IPS-18a (cell line): ENCODE measurements around the gene LRP1B.

Experiments
- H3K27ac ChIP-seq: one replicate; pipeline ENCODE4 v1.5.1; 2013; ENCODE audit warnings: low read length
- H3K27me3 ChIP-seq: one replicate; pipeline ENCODE4 v1.6.1; 2013; ENCODE audit warnings: mild to moderate bottlenecking, low read length; ENCODE audit not compliant: control insufficient read depth, insufficient read depth
- H3K36me3 ChIP-seq: one replicate; pipeline ENCODE4 v1.6.1; 2013; ENCODE audit warnings: low read depth, low read length; ENCODE audit not compliant: control insufficient read depth
- H3K4me1 ChIP-seq: one replicate; pipeline ENCODE4 v1.6.1; 2013; ENCODE audit warnings: low read depth, low read length; ENCODE audit not compliant: control insufficient read depth
- H3K4me3 ChIP-seq: one replicate; pipeline ENCODE4 v1.5.1; 2013; ENCODE audit warnings: low read length
- H3K9ac ChIP-seq: one replicate; pipeline ENCODE4 v1.6.1; 2013; ENCODE audit warnings: mild to moderate bottlenecking, low read length, moderate library complexity
- H3K9me3 ChIP-seq: one replicate; pipeline ENCODE4 v1.6.1; 2013; ENCODE audit warnings: low read depth, low read length; ENCODE audit not compliant: control insufficient read depth

Gene LRP1B

DNA sequence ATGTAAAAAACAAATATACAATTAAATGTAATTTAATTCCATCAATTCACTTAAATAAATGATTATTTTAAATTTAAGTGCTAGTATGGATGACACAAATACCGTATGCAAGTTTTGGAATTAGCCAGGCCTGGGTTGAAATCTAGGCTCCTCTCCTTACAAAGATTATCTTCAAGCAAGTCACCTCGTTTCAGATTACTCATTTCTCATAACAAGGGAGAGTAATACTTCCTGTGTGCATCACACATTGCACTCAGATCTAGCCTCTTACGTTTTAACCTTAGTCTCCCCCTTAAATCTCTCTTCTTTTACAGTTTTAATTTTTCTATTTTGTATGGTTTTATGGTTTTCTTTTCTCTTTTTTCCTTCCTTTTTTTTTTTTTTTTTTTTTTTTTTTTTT, 1874.7 kb downstream of the LRP1B start:
- Histone ChIP-seq H3K36me3 (no peaks in the 10 kb centered on the region), H3K9me3 (no peaks in the 10 kb centered on the region), H3K4me1 (no peaks in the 10 kb centered on the region), H3K4me3 (no peak overlapping the region), H3K27ac (no peak overlapping the region), H3K9ac (no peak overlapping the region), H3K27me3 (no peaks in the 10 kb centered on the region)

DNA sequence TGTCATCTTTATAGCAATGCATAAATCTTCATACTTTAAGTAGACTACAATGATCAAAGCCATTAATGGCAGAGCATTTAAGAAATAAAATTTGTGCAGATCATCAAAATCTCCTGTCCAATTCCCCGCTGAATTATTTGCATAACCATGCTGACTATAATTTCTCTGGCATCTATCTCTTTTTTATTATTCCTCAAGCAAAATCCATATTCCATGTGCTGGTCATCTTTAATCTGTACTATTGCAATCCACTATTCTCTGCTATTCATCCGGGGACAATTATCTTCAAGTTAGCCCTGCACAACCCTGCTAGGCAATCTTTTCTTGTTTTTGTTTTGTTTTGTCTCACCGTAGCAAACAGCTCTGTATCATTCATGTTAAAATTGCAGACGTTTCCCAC, 1881.0 kb downstream of the LRP1B start:
- Histone ChIP-seq H3K9me3 (no peaks in the 10 kb centered on the region), H3K36me3 (no peaks in the 10 kb centered on the region), H3K4me1 (no peaks in the 10 kb centered on the region), H3K27me3 (no peaks in the 10 kb centered on the region), H3K4me3 (no peak overlapping the region), H3K9ac (no peak overlapping the region), H3K27ac (no peak overlapping the region)

DNA sequence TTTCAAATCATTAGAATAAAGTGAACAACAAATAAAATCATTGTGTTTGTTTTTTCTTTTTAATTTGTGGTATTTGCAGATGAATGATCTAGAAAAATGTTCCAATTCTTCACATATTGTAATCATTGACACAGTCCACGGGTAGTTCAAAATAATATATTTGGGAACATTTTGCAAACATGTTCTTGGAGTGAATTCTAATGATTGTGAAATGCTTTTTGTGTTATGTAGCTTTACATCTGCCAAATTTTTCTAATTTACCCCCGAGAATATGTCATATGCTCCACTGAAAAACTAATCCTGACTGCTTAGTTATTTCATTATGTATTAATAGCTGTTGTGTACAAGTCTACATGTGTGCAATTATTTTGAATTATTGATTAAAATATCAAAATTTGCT, 1882.2 kb downstream of the LRP1B start:
- Histone ChIP-seq H3K4me1 (no peaks in the 10 kb centered on the region), H3K9ac (no peak overlapping the region), H3K36me3 (no peaks in the 10 kb centered on the region), H3K4me3 (no peak overlapping the region), H3K27ac (no peak overlapping the region), H3K27me3 (no peaks in the 10 kb centered on the region), H3K9me3 (no peaks in the 10 kb centered on the region)

DNA sequence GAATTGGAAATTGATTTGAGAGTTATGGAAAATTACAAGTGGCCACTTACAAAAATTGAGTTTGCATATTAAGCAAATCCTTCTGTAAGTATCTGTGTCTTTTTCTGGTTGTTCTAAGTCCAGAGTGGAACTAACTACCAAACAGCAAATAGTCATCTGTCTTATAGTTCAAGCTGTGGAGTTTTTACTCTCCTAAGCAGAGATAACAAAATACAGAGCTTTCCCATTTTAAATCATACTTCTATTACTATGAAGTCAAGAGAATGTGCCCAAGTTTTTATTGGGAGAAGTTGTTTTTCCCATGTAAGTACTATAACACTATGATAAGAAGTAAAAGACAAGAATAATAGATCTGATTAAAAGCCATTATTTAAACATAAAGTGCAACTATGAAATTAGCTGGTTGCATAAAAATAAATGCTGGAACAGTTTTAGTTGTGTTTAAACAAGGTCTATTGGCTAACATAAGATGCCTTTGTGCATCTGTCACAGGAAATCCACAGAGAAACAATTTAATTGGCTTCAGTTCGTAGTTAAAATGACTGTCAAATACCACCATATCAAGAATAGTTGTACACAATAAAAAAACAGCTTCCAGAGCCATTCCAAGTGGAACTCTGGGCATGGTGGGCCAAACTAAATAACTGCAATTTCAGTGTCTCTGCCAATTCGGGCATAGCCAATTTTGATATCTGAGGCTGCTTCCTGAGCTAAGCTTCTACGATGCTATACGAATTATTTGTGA, 1883.2 kb downstream of the LRP1B start:
- Histone ChIP-seq H3K27ac (no peak overlapping the region), H3K27me3 (no peaks in the 10 kb centered on the region), H3K4me3 (no peak overlapping the region), H3K4me1 (no peaks in the 10 kb centered on the region), H3K9ac (no peak overlapping the region), H3K9me3 (no peaks in the 10 kb centered on the region), H3K36me3 (no peaks in the 10 kb centered on the region)

DNA sequence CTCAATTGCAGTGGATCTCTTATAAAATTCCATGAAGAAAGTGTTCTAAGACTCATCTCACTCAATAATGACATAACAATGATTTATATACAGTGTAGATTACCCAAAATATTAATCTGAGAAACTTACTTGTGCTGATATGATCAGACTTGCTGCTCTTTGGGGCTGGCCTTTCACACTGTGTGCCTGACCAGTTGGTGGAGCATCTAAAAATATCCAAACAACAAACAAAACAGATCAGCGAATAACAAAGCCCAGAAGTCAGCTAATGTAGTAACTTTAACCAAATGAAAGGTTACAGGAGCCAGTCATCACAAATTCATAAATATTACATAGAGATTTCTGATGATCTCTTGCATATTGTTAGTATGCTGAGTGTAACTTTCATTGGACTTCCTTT, 1883.9 kb downstream of the LRP1B start:
- H3K9ac ChIP-seq, result no peak overlapping the region
- H3K4me3 ChIP-seq, result no peak overlapping the region
- no peaks in the 10 kb centered on the region for H3K4me1 ChIP-seq
- H3K9me3 ChIP-seq, result no peaks in the 10 kb centered on the region
- no peaks in the 10 kb centered on the region for H3K27me3 ChIP-seq
- H3K27ac ChIP-seq, result no peak overlapping the region
- no peaks in the 10 kb centered on the region for H3K36me3 ChIP-seq

DNA sequence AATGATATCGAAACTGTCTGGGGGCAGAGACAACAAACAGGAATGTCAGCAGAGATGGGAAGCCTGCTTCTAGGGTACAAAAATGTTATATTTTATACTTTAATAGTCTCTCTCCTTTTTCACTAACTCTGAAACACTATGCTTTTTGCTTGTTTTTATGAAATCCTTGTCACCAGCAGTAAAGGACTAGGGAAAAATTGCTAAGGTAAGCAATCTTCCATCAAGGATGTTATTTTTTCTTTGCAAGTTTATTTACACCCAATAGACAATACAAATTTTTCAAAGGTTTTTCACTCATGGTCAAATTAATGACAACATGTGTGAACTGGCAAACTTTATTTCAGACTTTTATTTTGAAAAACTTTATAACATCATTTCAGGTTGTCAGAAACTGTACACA, 1884.8 kb downstream of the LRP1B start:
- H3K36me3 ChIP-seq, result no peaks in the 10 kb centered on the region
- no peaks in the 10 kb centered on the region for H3K27me3 ChIP-seq
- H3K9ac ChIP-seq, result no peak overlapping the region
- no peak overlapping the region for H3K4me3 ChIP-seq
- no peaks in the 10 kb centered on the region for H3K9me3 ChIP-seq
- H3K27ac ChIP-seq, result no peak overlapping the region
- no peaks in the 10 kb centered on the region for H3K4me1 ChIP-seq

DNA sequence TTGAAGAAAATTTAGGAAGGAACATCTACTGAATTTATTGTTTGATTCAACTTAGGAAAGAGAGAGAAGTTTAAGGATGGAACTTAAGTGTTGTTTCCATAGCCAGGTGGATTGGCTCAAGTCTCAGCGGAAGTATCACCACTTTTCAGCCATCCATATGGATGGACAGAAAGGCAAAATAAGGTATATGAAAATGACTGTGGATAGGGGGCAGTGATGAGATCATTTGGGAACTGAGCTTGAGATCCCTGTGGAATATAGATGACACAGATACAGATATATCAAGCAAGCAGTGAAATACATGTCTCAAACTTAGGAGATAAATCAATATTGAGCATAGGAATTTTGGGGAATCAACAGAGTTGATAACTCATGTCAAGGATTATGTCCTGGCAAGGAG, 1887.9 kb downstream of the LRP1B start:
- Histone ChIP-seq H3K27ac (no peak overlapping the region), H3K9me3 (no peaks in the 10 kb centered on the region), H3K9ac (no peak overlapping the region), H3K4me1 (no peaks in the 10 kb centered on the region), H3K36me3 (no peaks in the 10 kb centered on the region), H3K27me3 (no peaks in the 10 kb centered on the region), H3K4me3 (no peak overlapping the region)

DNA sequence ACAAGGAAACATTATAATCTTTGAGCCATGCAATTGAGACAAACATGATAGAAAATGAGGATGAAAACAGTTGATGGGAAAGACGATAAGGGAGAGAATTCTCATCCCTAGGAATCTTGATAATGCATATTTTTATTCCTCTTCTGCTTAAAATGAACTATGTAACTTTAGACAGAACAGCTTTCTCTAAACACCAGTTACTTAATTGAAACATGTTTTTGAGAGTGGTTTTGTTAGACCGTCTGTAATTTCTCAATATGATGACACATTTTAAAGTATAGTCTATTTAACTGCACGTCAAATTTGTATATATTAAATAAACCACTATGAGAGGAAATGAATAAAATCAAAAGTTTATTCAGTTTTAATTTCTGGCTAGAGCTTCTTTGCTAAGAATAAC, 1896.7 kb downstream of the LRP1B start:
- Histone ChIP-seq H3K4me3 (no peak overlapping the region), H3K9me3 (no peaks in the 10 kb centered on the region), H3K27ac (no peak overlapping the region)

DNA sequence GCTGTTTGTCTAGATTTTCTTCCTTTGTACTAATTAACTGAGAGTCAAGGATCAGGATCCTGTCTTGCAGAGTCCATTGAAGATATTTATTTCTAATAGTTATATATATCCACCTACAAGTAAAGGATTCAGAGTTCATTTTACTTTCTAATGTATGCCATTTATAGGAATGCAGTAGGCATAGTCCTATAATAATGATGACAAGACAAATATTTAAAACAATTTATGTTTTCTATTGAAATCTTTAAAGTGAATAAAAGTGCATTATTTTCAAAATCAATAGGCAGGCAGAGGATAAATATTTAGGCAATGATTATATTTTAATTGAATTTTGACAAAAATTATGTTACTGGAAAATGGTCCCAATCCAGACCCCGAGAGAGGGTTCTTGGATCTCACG, 1919.9 kb downstream of the LRP1B start:
- no peak overlapping the region for H3K4me3 ChIP-seq
- H3K27me3 ChIP-seq, result no peaks in the 10 kb centered on the region
- no peak overlapping the region for H3K9ac ChIP-seq
- no peaks in the 10 kb centered on the region for H3K36me3 ChIP-seq
- no peak overlapping the region for H3K27ac ChIP-seq
- no peaks in the 10 kb centered on the region for H3K4me1 ChIP-seq
- H3K9me3 ChIP-seq, result no peaks in the 10 kb centered on the region

More for the DNA sequence above, 1896.7 kb downstream of the LRP1B start:
- H3K4me1 ChIP-seq, result no peaks in the 10 kb centered on the region
- no peaks in the 10 kb centered on the region for H3K27me3 ChIP-seq
- no peak overlapping the region for H3K9ac ChIP-seq
- no peaks in the 10 kb centered on the region for H3K36me3 ChIP-seq

DNA sequence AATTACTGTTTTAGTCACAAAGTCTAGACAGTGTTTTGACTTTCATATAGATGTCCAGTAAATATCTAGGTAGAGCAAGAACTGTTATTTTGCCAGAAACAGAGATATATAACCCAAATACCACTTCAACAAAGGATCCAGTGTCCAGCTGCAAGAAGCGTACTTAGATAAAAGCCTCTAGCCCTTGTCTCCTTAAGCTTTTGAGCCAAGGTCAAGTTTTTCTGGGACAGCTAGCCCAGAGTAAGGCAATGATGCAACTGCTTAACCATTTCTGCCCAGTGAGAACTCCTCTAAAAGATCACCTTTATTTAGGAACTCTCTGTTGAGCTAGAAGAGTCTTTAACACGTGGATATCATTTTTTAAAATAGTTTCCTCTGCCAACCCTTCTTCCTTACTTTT, 1925.7 kb downstream of the LRP1B start:
- no peak overlapping the region for H3K4me3 ChIP-seq
- no peaks in the 10 kb centered on the region for H3K27me3 ChIP-seq
- H3K9me3 ChIP-seq, result no peaks in the 10 kb centered on the region
- H3K9ac ChIP-seq, result no peak overlapping the region
- H3K36me3 ChIP-seq, result no peaks in the 10 kb centered on the region
- no peak overlapping the region for H3K27ac ChIP-seq
- no peaks in the 10 kb centered on the region for H3K4me1 ChIP-seq

DNA sequence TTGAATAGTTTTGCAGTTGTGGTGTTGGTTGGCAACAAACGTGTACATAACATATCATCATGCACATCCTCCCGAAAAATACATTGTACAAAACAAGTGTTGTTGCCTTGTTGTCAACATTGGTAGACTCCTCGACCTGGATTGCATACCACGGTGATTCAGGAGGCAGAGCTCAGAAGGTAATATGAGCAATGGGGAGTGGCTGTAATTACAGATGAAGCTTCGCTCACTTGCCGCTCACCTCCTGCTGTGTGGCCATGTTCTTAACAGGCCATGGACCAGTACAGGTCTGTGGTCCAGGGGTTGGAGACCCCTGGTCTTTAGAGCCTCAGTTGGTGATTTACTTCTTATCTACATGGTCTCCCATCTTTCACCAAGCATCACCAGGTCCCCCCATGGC, 1927.5 kb downstream of the LRP1B start:
- Histone ChIP-seq H3K9me3 (no peaks in the 10 kb centered on the region), H3K4me1 (no peaks in the 10 kb centered on the region), H3K27me3 (no peaks in the 10 kb centered on the region), H3K9ac (no peak overlapping the region), H3K4me3 (no peak overlapping the region), H3K27ac (no peak overlapping the region), H3K36me3 (no peaks in the 10 kb centered on the region)

DNA sequence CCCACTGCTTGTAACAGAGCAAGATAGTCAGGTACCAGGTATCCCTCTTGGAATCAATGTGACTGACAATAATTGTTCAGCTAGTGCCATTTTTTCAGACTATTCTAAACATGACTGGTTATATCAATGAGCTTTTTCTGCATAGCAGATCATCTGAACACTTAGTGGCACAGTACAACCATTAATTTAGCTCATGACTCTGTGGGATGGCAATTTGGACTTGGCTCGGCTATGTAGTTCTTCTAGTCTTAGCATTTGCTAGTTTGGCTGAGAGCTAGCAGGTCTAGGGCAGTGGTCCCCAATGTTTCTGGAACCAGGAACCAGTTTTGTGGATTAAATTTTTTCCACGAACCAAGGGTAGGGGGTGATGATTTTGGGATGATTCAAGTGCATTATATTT, 1929.2 kb downstream of the LRP1B start:
- Histone ChIP-seq H3K27me3 (no peaks in the 10 kb centered on the region), H3K4me3 (no peak overlapping the region), H3K4me1 (no peaks in the 10 kb centered on the region), H3K9ac (no peak overlapping the region), H3K9me3 (no peaks in the 10 kb centered on the region), H3K27ac (no peak overlapping the region), H3K36me3 (no peaks in the 10 kb centered on the region)
